H1 (cell line): ENCODE data around the gene DEPP1. TPM values are rescaled to one million over a fixed set of nuclear protein-coding genes. Genes with fewer than 3 reads are reported as not detected.

Experiments
- CTCF ChIA-PET: fragments of 300-600 bp; sonication (Branson Sonifier 250); formaldehyde crosslinking; loops from one replicate; lab custom pipeline; 2021; ENCODE audit not compliant: partially characterized antibody; lab: Charles Lee
- POLR2A ChIA-PET: fragments of 300-600 bp; sonication (Branson Sonifier 250); formaldehyde crosslinking; loops from one replicate; lab custom pipeline; 2021; ENCODE audit warnings: inconsistent platforms; ENCODE audit not compliant: partially characterized antibody; lab: Charles Lee
- DNase-seq, 2 experiments: peaks; one replicate each; pipeline versions ENCODE4 v3.0.0 to v3.0.0-alpha.2; 2010 to 2022; ENCODE audit warnings: low spot score in 2 of 2, low read depth in 1 of 2, mixed read lengths in 1 of 2
- FAIRE-seq: peaks from 2 replicates; lab custom pipeline; 2011; peaks lifted over from hg19 to GRCh38; lab: Jason Lieb, UNC
- H2AFZ ChIP-seq: 2 replicates; pipeline ENCODE4 v1.8.1; 2012; ENCODE audit warnings: low read length, inconsistent platforms
- H2AK5ac ChIP-seq: 2 replicates; pipeline ENCODE4 v1.6.1; 2013; ENCODE audit warnings: low read depth, low read length
- H2BK120ac ChIP-seq: replicated peaks from 2 replicates; pipeline ENCODE3; 2013; ENCODE audit warnings: low read depth, low read length, inconsistent platforms
- H2BK12ac ChIP-seq: 2 replicates; pipeline ENCODE4 v1.6.1; 2013; ENCODE audit warnings: low read depth, low read length
- H2BK15ac ChIP-seq: 2 replicates; pipeline ENCODE4 v1.6.1; 2013; ENCODE audit warnings: low read length
- H2BK20ac ChIP-seq: 2 replicates; pipeline ENCODE4 v1.6.1; 2013; ENCODE audit warnings: low read length
- H2BK5ac ChIP-seq: 2 replicates; pipeline ENCODE4 v1.6.1; 2013; ENCODE audit warnings: low read depth, low read length
- H3K14ac ChIP-seq: 2 replicates; pipeline ENCODE4 v1.6.1; 2013; ENCODE audit warnings: inconsistent platforms; ENCODE audit not compliant: insufficient read length
- H3K18ac ChIP-seq: 2 replicates; pipeline ENCODE4 v1.6.1; 2013; ENCODE audit warnings: low read length; ENCODE audit errors: extremely low read depth
- H3K23ac ChIP-seq: 2 replicates; pipeline ENCODE4 v1.6.1; 2013; ENCODE audit warnings: inconsistent platforms; ENCODE audit not compliant: insufficient read length
- H3K23me2 ChIP-seq: 2 replicates; pipeline ENCODE4 v1.6.1; 2013; ENCODE audit warnings: low read depth, low read length
- H3K27ac ChIP-seq: 2 replicates; pipeline ENCODE4 v1.6.1; 2011; ENCODE audit warnings: low read depth, low read length, inconsistent platforms
- H3K27me3 ChIP-seq, 4 experiments: replicated peaks in 1 of 4; 1 replicate in 1 of 4; 2 replicates in 3 of 4; pipeline versions ENCODE4 v1.6.1 to v1.8.1; 2011 to 2013; ENCODE audit warnings: low read length in 3 of 4, mild to moderate bottlenecking in 3 of 4, inconsistent platforms in 2 of 4, mixed read lengths in 2 of 4, moderate library complexity in 1 of 4; ENCODE audit not compliant: control insufficient read depth in 3 of 4, insufficient read depth in 3 of 4; ENCODE audit errors: extremely low read depth in 1 of 4
- H3K36me3 ChIP-seq, 4 experiments: 2 replicates each; pipeline versions ENCODE4 v1.6.1 to v1.8.1; 2011 to 2013; ENCODE audit warnings: mild to moderate bottlenecking in 4 of 4, low read length in 3 of 4, moderate library complexity in 2 of 4, control low read depth in 1 of 4, inconsistent platforms in 1 of 4; ENCODE audit not compliant: insufficient read depth in 4 of 4, control insufficient read depth in 2 of 4
- H3K4ac ChIP-seq: replicated peaks from 2 replicates; pipeline ENCODE3; 2013; ENCODE audit warnings: low read length, low read depth, mixed read lengths, inconsistent platforms; ENCODE audit not compliant: insufficient read length
- H3K4me1 ChIP-seq, 4 experiments: replicated peaks in 1 of 4; 1 replicate in 1 of 4; 2 replicates in 3 of 4; pipeline versions ENCODE4 v1.6.1 to v1.8.1; 2011 to 2013; ENCODE audit warnings: low read length in 3 of 4, inconsistent platforms in 2 of 4, mixed read lengths in 1 of 4; ENCODE audit not compliant: insufficient read depth in 4 of 4, control insufficient read depth in 3 of 4
- H3K4me2 ChIP-seq, 2 experiments: 2 replicates each; pipeline versions ENCODE4 v1.6.1 to v1.8.1; 2011 to 2013; ENCODE audit warnings: low read depth in 2 of 2, low read length in 2 of 2, control low read depth in 1 of 2, inconsistent platforms in 1 of 2, mild to moderate bottlenecking in 1 of 2; ENCODE audit not compliant: insufficient read depth in 1 of 2
- H3K4me3 ChIP-seq, 4 experiments: fragments of 200-600, 300-600 bp in 1 of 4; sonication (generic), shearing (Covaris generic), sonication (Bioruptor Twin) in 1 of 4; 2 replicates each; pipeline versions ENCODE4 v1.5.1 to v1.8.1; 2011 to 2016; ENCODE audit warnings: low read length in 4 of 4, low read depth in 3 of 4, control low read depth in 2 of 4, inconsistent platforms in 2 of 4, mild to moderate bottlenecking in 2 of 4, mixed read lengths in 1 of 4, moderate library complexity in 1 of 4; ENCODE audit not compliant: insufficient read depth in 2 of 4; ENCODE audit errors: extremely low read depth in 1 of 4
- H3K56ac ChIP-seq: replicated peaks from 2 replicates; pipeline ENCODE3; 2013; ENCODE audit warnings: low read depth, mild to moderate bottlenecking, mixed read lengths, low read length, inconsistent platforms; ENCODE audit not compliant: insufficient read length
- H3K79me1 ChIP-seq: 2 replicates; pipeline ENCODE4 v1.6.1; 2013; ENCODE audit warnings: low read depth, low read length, control low read depth
- H3K79me2 ChIP-seq, 2 experiments: 2 replicates each; pipeline versions ENCODE4 v1.6.1 to v1.8.1; 2012 to 2013; ENCODE audit warnings: low read length in 2 of 2, mild to moderate bottlenecking in 2 of 2, inconsistent platforms in 1 of 2; ENCODE audit not compliant: insufficient read depth in 2 of 2, control insufficient read depth in 1 of 2
- H3K9ac ChIP-seq, 4 experiments: replicated peaks in 1 of 4; 1 replicate in 1 of 4; 2 replicates in 3 of 4; pipeline versions ENCODE4 v1.6.1 to v1.8.1; 2011 to 2013; ENCODE audit warnings: low read depth in 3 of 4, low read length in 3 of 4, control low read depth in 2 of 4, mild to moderate bottlenecking in 2 of 4, moderate library complexity in 2 of 4, inconsistent platforms in 1 of 4; ENCODE audit errors: extremely low read depth in 1 of 4
- H3K9me3 ChIP-seq, 2 experiments: 2 replicates each; pipeline versions ENCODE4 v1.6.1 to v1.8.1; 2012 to 2013; ENCODE audit warnings: mild to moderate bottlenecking in 2 of 2, moderate library complexity in 2 of 2, control low read depth in 1 of 2, inconsistent platforms in 1 of 2, low read depth in 1 of 2, low read length in 1 of 2, mixed read lengths in 1 of 2; ENCODE audit not compliant: insufficient read depth in 2 of 2
- H4K20me1 ChIP-seq, 2 experiments: replicated peaks in 1 of 2; 2 replicates each; pipeline versions ENCODE3 to v1.8.1; 2011 to 2013; ENCODE audit warnings: inconsistent platforms in 2 of 2, low read length in 2 of 2, mild to moderate bottlenecking in 1 of 2; ENCODE audit not compliant: insufficient read depth in 2 of 2, control insufficient read depth in 1 of 2
- H4K5ac ChIP-seq: 2 replicates; pipeline ENCODE4 v1.6.1; 2013; ENCODE audit warnings: low read length, low read depth, mixed read lengths, inconsistent platforms; ENCODE audit not compliant: insufficient read length
- H4K8ac ChIP-seq: 2 replicates; pipeline ENCODE4 v1.8.0; 2013; ENCODE audit warnings: mild to moderate bottlenecking, moderate library complexity, low read length, inconsistent platforms; ENCODE audit not compliant: insufficient read depth; ENCODE audit errors: extremely low read depth
- H4K91ac ChIP-seq: replicated peaks from 2 replicates; pipeline ENCODE3; 2013; ENCODE audit warnings: low read length, mixed read lengths, inconsistent platforms; ENCODE audit not compliant: insufficient read length
- BCL11A ChIP-seq, 2 experiments: IDR thresholded peaks; one replicate each; pipeline ENCODE4 v1.6.1; 2011; ENCODE audit warnings: low read depth in 2 of 2, low read length in 2 of 2, mild to moderate bottlenecking in 2 of 2
- BRCA1 ChIP-seq: IDR thresholded peaks from 2 replicates; pipeline ENCODE4 v1.6.1; 2012; ENCODE audit warnings: low read depth, low read length, improper control_type of control experiment
- CREB1 ChIP-seq: IDR thresholded peaks from 2 replicates; pipeline ENCODE4 v1.6.1; 2012; ENCODE audit warnings: inconsistent platforms
- EP300 ChIP-seq, 2 experiments: IDR thresholded peaks; 1 replicate in 1 of 2; 2 replicates in 1 of 2; pipeline ENCODE4 v1.6.1; 2011 to 2012; ENCODE audit warnings: low read depth in 2 of 2, low read length in 2 of 2, mild to moderate bottlenecking in 2 of 2, borderline replicate concordance in 1 of 2, inconsistent platforms in 1 of 2, moderate library complexity in 1 of 2
- GTF2F1 ChIP-seq: IDR thresholded peaks from 2 replicates; pipeline ENCODE4 v1.6.1; 2012; ENCODE audit warnings: low read depth, low read length, improper control_type of control experiment, borderline replicate concordance
- JUN ChIP-seq: IDR thresholded peaks from 2 replicates; pipeline ENCODE4 v1.6.1; 2011; ENCODE audit warnings: low read depth, mild to moderate bottlenecking, improper control_type of control experiment, low read length
- KDM1A ChIP-seq: fragments of 200-600, 300-600 bp; sonication (generic); IDR thresholded peaks from 2 replicates; pipeline ENCODE4 v1.7.1; 2016; ENCODE audit warnings: mild to moderate bottlenecking, low read length, borderline replicate concordance
- RNF2 ChIP-seq: fragments of 200-900, 300-1000 bp; sonication (generic); IDR thresholded peaks from 2 replicates; pipeline ENCODE4 v1.7.1; 2016; ENCODE audit warnings: borderline replicate concordance, low read depth, mild to moderate bottlenecking, antibody characterized with exemption, low read length; ENCODE audit not compliant: poor library complexity, severe bottlenecking; ENCODE audit errors: missing control alignments
- SIRT6 ChIP-seq: IDR thresholded peaks from one replicate; pipeline ENCODE4 v1.7.1; 2012; ENCODE audit warnings: low read length, inconsistent platforms
- SIX5 ChIP-seq: IDR thresholded peaks from 2 replicates; pipeline ENCODE4 v1.6.1; 2011; ENCODE audit warnings: mild to moderate bottlenecking, low read depth, low read length
- SUZ12 ChIP-seq: fragments of 200-600 bp; sonication (generic); IDR thresholded peaks from 2 replicates; pipeline ENCODE4 v1.6.1; 2012; ENCODE audit warnings: mild to moderate bottlenecking, inconsistent platforms, low read length, moderate library complexity, mixed read lengths
- YY1 ChIP-seq: IDR thresholded peaks from 2 replicates; pipeline ENCODE4 v1.6.1; 2011; ENCODE audit warnings: low read depth, mild to moderate bottlenecking, low read length
- WGBS, 2 experiments: shearing (Covaris generic) in 1 of 2; methylation state at CpG; one replicate each; pipeline versions ENCODE4 v1.1.6 to v1.1.7; 2013 to 2015; ENCODE audit warnings: low lambda C conversion rate in 2 of 2, mixed read lengths in 2 of 2, inconsistent platforms in 1 of 2, low coverage in 1 of 2, missing lambda C conversion rate in 1 of 2; ENCODE audit not compliant: insufficient replicate concordance in 2 of 2, insufficient coverage in 1 of 2, insufficient read length in 1 of 2; ENCODE audit errors: extremely low coverage in 1 of 2, missing lambda C conversion rate in 1 of 2; 5-methylcytosine and 5-hydroxymethylcytosine counted together
- polyA plus RNA-seq, 7 experiments: library from polyadenylated mRNA; depleted of rRNA in 3 of 7; stranded (reverse) in 5 of 7; unstranded in 2 of 7; fragments of >200 nt in 5 of 7; fragments of 200-250 nt in 2 of 7; gene quantifications; 1 replicate in 5 of 7; 2 replicates in 1 of 7; 4 replicates in 1 of 7; pipeline versions ENCODE4 v1.2.1 to v1.2.3, GENCODE V29; 2011 to 2013; ENCODE audit warnings: missing spikeins in 2 of 7, mixed read lengths in 2 of 7
- total RNA-seq: library from RNA; stranded (reverse); fragmentation: NEBNext Ultra II Directional; extraction: Animal tissue kit (Norgen Biotek cat#: 25700); gene quantifications from 2 replicates; pipeline ENCODE4 v1.2.1, GENCODE V29; 2021

Gene DEPP1
- total and polyA plus RNA-seq, 2 of the 8 experiments (the other 6 are each of a cell fraction or from before 2014, with no cell fraction given) = 0.67 to 4.5 TPM

DNA sequence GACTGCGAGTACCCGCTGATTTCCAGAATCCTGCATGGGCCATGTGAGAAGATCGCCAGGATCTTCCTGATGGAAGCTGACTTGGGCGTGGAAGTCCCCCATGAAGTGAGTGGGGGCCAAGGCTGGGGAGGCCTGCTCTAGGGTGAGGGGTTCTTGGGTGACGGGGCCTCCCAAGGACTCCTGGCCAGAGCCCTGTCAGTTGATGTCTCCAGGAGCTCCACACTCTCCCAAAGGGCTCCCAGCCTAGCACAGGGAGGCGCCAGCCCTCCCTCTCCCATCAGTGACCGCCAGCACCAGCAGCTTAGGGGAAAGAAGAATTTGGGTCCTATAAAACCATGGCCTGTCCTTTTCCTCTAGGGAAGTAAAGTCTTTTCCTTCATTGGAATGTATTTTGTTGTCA, 12.4 kb upstream of the DEPP1 start:
- peak overlapping the region; percentile 53 for H3K4ac ChIP-seq
- peak overlapping the region in 1 of 2 experiments; percentile 31; a peak in 2 of 4 replicates for H3K4me2 ChIP-seq
- ChIA-PET POLR2A (interaction anchor here (0.8 to 2.7 kb wide), 5 partner anchors 10 to 58 kb away, joined by 3 to 7 read pairs (median 3); no protein-coding TSS in a partner anchor), CTCF (interaction anchor here (1.3 to 12.1 kb wide), 9 partner anchors 10 to 67 kb away, joined by 3 to 117 read pairs (median 16); partner anchors contain the start of genes DEPP1 and ZNF22)
- H2BK120ac ChIP-seq = no peak overlapping the region
- no peak for DNase-seq
- no peak overlapping the region for H2BK12ac ChIP-seq
- no peak overlapping the region for H2AFZ ChIP-seq
- H3K36me3 ChIP-seq = peaks cover 0 to 3% (median 1%) of the 10 kb centered on the region in 4 experiments; a peak in 1 of 8 replicates
- peak overlapping the region; percentile 73; the same call in 1 of the 2 replicates for H3K18ac ChIP-seq
- H4K8ac ChIP-seq = no peak overlapping the region; the same call in 1 of the 2 replicates
- H3K14ac ChIP-seq = no peak overlapping the region
- H3K79me2 ChIP-seq = no peaks in the 10 kb centered on the region
- no peaks in the 10 kb centered on the region for H3K23me2 ChIP-seq
- H3K9me3 ChIP-seq = no peaks in the 10 kb centered on the region
- 0 out of 2 replicates have a peak overlapping the region, but pooled peaks have one; percentile 35 for H2BK5ac ChIP-seq
- H4K91ac ChIP-seq = no peak overlapping the region
- H2BK20ac ChIP-seq = peak overlapping the region; percentile 82; the same call in 1 of the 2 replicates
- peaks cover 9 to 43% (median 24%) of the 10 kb centered on the region in 4 experiments; a peak in 6 of 7 replicates for H3K4me1 ChIP-seq
- H3K27ac ChIP-seq = 0 out of 2 replicates have a peak overlapping the region, but pooled peaks have one; percentile 36
- H2BK15ac ChIP-seq = no peak overlapping the region
- no peak overlapping the region for H3K23ac ChIP-seq
- H3K56ac ChIP-seq = no peak overlapping the region
- H3K79me1 ChIP-seq = no peaks in the 10 kb centered on the region
- FAIRE-seq = no peak
- no peak overlapping the region for H2AK5ac ChIP-seq
- no peak overlapping the region for H4K5ac ChIP-seq
- no peaks in the 10 kb centered on the region for H4K20me1 ChIP-seq
- peaks cover 0 to 3% (median 1%) of the 10 kb centered on the region in 4 experiments; a peak in 4 of 7 replicates for H3K27me3 ChIP-seq
- WGBS, 2 experiments = 94% methylated on average over 7 of the region's 7 CpGs; no CpG with 5 or more reads in 1 of the 2 experiments
- no peak overlapping the region for H3K9ac ChIP-seq
- H3K4me3 ChIP-seq = peak overlapping the region in 1 of 4 experiments; percentile 9; a peak in 1 of 8 replicates
- TF ChIP-seq GTF2F1 (no peak), EP300 (IDR thresholded peaks at IDR 0.05; ENCODE audit: borderline replicate concordance in 1 of 2, low read depth in 2 of 2, low read length in 2 of 2) (no peak), CREB1 (no peak), JUN (no peak), KDM1A (no peak), BRCA1 (no peak), YY1 (no peak), RNF2 (no peak), BCL11A (IDR thresholded peaks at IDR 0.05; ENCODE audit: low read depth in 2 of 2, low read length in 2 of 2) (no peak), SUZ12 (no peak), SIRT6 (no peak), SIX5 (no peak)
